Cortex of kidney (tissue), 1 donor: ENCODE results near the gene SKP1.

Experiments used
- DNase-seq: peaks from one replicate; lab custom pipeline; 2025; lab: John Stamatoyannopoulos, UW

The SKP1 gene

GRCh38 chr5:134130239-134130945, 46.4 kb downstream of the SKP1 start:
- no peak for DNase-seq

DNA sequence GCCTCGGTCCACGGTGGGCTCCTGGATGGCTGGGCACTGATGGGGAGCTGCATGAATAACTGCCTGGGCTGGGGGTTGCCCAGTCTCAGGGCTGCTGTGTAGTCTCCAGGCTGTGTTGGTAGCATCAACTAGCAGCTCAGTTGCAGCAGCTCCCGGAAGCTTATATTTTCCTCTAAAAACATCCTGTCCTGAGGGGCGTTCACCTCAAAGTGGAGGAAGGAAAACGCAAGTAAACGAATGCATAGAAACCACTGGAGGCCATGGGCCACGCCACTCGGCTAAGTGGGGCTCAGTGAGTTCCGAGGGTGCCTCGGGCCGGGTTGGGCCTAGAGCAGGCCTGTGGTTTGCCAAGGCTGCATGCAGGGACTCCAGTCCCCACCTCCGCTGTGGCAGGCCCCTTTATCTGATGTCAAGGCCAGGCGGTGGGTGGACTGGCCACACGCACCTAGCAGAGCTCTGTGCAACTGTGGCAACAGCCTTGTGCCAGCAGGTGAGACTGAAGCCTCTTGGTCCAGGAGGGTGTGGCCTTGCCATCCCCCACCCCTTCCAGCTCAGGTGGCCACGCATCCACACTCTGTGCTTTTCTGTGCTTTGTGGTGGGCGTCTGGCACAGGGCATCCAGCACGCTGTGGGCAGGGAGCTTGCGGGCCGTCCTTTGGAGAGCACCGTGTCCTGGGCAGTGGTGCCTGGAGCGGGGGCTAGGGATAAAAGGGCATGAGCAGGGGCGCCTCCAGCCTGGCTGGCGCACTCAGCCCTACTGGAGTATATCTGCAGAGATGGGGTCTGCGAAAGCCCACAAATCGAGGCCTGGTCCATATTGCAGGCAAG, 47.1 kb downstream of the SKP1 start:
- no peak for DNase-seq

DNA sequence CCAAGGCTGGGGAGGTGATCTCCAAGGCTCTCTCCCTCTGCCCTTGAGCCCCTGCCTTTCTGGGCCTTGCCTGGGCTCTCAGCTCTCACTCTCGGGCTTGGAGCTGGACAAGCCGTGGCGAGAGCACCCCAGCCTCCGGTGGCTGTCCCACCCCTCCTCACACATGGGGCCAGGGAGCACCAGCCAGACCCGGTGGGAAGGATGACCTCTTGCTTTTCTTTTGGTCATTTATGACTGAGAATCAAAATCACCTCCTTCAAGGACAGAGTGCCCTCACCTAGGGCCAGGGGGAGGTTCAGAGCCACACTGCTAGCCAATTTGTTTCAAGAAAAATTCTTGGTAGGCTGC, 48.1 kb downstream of the SKP1 start:
- no peak for DNase-seq

DNA sequence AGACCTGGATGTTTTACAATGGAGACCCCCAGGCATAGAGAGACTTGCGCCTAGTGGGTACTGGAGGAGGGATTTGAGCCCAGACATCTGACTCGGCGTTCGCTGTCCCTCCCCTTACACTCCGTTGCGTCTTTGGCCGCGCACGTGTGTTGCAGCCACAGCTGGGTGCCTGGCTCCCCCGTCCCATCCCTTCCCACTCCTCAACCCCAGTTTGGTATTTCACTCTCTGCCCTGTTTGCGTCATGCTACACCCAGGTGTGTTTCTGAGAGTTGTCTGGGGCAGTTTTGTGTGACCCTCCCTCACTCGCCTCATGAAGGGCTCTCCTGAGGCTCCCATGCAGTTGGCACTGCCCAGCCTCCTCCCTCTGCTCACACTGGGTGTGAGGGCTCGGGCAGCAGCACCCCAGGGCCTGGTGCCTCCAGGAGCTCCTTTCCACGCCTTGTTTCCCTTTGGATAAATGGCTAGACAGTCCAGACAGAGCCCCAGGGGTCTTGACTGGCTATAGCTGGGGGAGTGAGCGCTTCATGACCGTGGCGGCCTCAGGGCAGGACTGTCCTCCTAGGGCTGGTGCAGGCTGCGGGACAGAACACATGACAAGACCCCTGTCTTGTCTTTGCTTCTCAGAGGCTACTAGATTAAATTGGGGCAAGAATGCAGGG, 48.6 kb downstream of the SKP1 start:
- DNase-seq = no peak

DNA sequence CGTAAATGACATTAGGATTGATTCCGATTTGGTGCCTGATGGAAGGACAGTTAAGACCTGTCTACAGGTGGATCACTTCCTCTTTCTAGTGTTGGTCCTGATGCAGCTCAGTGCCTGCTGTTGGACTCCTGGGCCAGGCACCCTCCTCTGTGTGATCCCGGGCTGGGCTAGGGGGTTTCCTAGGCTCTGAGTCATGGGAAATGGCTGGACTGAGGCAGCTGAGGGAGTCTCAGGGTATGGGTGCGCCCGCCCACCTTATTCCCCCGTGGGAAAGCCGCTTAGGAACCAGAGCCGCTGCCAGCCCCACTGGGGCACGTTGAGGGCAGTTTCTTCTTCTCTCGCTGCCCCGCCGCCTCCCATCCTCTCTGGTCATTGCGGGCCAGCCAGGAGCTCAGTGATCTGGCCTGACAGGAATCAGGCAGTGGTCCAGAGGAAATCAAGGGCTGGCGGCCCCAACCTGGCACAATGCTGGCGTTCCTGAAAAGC, 49.3 kb downstream of the SKP1 start:
- no peak for DNase-seq

DNA sequence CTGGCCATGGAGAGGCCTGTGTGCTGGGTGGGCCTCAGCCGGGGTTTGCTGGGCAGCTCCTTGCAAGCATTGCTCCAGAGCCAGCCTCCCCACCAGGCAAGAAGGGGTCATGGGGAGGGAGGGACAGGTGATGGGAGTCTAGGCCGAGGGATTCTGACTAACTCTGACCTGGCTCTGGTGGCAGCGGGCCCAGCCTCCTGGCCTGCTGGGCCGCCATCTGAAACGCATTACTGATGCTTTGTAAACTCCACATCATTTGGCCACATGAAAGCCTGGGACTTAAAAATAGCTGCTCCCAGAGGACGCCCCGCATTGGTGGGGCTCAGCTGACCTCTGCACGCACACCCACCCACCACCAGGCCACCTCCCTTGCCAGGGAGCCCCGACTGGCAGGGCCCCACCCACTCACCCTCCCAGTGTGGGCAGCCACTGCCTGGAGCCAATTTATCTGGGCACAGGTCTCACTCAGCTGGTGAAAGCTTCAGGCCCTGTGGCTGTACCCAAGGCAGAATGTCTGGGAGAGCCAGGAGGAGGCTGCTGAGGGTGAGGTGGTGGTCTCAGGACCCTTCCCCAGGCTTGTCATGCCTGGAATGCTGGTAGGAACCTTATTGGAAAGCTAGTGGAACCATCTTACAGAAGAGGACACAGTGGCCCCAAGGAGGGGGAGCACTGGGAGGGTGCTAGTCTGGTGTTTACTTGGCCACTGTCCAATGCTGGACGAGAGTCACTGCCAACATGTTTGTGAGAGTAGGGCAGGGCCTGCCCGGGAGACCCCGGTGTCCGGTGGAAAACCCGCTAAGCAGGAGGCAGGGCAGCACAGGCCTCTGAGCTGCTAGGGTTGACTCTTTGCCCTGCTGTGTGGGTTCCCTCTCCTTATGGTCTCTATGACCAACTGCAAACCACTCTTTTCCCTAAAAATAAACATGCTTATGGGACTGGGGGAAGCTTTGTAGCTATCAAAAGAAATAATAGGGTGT, 51.4 kb downstream of the SKP1 start:
- no peak for DNase-seq

DNA sequence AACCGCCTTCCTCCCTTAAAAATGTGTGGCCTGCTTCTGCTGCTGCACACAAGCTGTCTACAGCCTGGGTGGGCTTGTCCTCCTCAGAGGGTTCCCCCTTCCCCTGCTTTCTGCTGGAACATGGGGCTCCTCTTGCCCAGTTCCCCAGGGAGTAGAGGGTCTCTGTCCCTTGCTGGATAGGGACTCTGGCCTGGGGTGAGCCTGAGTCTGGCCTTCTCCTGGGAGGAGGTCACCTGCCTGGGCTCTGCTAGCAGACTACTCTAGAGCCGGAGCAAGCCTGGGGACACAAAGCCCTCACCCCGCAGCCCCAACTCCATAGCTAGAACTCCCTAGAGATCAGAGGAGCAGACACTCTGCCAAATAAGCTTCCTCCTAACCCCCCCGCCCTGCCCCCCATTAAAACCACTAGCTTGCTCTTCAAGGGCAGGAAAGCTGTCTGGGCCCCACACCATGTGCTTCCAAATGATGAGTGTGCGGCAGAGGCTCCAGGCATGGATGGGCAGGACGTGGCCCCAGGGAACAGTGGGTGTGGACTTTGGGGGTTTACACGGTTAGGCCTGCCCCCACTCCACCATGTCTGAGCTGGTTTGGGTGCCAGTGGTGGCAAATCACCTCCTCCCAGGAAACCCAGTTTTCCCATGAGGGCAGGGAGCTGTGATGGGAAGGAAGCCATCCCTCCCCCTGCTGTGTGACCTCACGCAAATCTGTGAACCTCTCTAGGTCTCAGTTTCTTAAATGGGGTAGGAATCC, 52.3 kb downstream of the SKP1 start:
- DNase-seq = no peak

DNA sequence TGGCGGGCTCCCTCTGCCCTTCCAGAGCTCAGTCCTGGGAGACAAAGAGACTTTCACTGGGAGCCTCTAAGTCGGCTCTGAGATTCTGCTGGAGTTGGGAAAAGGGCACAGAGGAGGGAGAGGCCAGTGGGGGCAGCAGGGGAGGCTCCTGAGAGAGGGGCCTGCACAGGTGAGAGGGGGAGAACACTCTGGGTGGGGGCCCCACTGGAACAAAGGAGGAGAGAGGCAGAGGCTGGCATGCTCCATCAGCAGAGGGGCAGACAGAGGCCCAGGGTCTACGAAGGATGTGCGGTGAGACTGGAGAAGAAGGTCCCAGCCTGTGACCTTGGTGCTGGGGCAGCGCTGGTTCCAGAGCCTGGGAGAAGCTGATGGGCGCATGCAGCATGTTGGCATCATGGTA, 53.4 kb downstream of the SKP1 start:
- DNase-seq = no peak

- DNase-seq = no peak
These were observed 54.2 kb downstream of the SKP1 start for GRCh38 chr5:134122530-134122929.

DNA sequence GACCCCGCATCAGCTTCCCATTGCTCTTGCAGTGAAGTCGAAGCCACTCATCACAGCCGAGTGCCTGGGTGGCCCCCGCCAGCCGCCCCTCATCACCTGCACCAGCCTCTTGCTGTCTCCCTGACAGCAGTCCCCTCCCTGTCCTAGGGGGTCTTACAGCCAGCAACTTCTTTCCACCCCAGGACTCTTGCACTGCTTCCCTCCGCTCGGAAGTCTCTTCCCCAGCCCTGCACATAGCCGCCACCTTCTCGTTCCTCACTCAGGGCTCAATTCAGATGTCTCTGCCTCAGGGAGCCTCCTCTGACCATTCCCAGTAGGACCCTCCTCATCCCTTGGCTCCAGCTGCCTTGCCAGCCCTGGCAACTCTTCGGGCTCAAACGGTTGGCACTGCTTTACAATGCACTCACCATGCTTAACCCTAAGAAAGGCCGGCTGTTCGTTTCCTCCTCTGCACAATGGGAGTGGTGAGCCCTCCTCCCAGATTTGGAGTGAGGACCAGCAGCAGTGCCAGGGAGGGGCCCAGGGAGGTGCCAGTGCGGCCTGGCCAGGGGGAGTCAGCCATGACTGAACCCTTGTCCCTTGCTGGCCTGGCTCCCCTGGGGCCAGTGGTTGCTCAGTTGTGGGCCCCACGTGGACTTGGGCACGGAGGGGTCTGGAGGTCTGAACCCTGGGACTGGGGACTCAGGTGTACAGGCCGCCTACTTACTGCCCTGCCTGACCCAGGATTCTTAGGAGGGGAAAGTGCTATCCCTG, 56.2 kb downstream of the SKP1 start:
- DNase-seq = no peak

DNA sequence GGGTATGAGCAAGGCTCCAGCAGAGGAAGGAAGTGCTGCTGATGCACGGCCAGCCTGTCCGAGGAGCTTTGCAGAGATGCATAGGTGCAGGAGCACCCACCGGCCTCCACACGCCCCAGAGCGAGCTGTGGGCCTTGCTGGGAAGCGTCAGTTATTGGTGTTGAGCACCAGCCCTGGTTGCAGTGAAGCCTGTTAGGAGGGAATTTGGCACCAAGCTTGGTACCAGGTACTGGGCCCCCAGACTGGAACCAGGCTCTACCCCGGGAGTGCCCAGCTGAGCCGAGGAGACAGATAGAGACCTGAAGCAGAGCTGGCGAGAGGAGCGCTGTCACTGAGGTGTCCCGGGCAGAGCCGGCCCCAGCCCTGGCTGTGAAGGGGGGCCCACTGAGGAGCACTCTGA, 57.0 kb downstream of the SKP1 start:
- DNase-seq = no peak

DNA sequence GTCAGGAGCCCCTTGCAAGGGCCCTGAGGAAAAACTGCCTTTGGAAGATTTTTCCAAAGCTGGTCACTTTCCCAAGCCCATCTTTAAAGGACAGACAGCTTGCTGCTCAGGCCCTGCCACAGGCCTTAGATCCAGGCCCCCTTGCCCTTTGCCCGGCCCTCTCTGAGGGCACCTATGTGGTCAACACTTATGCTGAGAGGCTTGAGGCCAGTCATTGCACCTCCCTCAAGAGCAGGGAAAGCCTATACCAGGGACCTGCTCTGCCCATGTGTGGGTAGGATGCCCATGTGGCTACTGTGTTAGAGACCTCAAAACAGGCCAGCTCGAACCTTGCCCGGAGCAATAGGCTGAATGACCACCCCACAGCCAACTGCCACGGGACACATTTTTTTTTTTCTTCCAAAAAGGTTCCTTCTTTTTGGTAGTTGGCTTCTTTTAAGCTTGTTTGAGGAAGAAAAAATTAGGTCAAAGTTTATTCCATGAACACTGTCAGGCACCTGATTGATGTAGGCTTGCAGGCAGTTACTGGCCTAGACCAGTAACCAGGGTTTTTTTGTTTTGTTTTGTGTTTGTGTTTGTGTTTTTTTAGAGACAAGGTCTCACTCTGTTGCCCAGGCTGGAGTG, 58.4 kb downstream of the SKP1 start:
- no peak for DNase-seq

DNA sequence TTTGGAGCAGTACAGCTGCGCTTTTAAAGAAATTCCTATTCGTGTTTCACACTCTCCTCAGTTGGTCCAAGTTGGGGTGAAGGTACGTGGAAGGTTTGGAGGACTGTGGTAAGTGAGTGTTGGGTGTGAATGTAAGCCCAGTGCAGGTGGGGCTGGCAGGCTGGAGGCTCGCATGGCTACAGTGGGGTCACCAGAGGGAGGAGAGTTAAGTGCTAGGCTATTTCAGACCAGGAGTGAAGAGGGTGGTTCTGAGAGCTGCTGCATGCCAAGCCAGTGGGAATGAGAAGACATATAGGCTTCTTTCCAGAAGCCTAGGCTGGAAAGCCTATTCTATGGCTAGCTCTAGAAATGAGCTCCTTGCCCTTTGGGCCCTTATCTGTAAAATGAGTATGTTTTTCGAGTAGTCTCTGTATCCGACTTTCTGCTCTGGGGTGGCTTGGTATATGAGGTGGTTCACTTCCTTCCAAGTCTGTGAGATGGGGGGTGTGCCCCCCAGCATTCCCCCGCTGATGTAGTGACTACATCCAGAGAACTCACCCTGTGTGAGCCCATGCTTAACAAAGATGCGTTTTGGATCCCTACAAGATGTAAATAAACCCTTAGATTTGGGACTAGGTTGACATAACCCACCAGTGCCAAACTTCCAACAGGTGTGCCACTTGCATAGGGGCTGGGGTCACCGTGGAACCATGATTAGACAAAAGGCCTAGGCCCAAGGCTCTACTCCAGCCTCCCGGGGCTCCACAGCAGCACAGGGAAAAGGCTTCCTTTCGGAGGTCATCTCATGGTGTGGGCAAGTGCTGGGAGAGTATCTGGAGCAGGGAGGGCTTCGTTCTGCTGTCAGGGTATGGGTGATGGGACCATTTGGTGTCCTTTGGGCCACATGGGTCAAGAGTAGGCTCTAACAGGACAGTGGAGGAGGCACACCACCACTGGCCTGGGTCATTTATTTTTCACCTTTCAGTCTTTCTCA, 59.7 kb downstream of the SKP1 start:
- no peak for DNase-seq

GRCh38 chr5:134116286-134116685, 60.5 kb downstream of the SKP1 start:
- DNase-seq = no peak

- no peak for DNase-seq
These were observed 61.0 kb downstream of the SKP1 start for GRCh38 chr5:134115806-134116175.

DNA sequence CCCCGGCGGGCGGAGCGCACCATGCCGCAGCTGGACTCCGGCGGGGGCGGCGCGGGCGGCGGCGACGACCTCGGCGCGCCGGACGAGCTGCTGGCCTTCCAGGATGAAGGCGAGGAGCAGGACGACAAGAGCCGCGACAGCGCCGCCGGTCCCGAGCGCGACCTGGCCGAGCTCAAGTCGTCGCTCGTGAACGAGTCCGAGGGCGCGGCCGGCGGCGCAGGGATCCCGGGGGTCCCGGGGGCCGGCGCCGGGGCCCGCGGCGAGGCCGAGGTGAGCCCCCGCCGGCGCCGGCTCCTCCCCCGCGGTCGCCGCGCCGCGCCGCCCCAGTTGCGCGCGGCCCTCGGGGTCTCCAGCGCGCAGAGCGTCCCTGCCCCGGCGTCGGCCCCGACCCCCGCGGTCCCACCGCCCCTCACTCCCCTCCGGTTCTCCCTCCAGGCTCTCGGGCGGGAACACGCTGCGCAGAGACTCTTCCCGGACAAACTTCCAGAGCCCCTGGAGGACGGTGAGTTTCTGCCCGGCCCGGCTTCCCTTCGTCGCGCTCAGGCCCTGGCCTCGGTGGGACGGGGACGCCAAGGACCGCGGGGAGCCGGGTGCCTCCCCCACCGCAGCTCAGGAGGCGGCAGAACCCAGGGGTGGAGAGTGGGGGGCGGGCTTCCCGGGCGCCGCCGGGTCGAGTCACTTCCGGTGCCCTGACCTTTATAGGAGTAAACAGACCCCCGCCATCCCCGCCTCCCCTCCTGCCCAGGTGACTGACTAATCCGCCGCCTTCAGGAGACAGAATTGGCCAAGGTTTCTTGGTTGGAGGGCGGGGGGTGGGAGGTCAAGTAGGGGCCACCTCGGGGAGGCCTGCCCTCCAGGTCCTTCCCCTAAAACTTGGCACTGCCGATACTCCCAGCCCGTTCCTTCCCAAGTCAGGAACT, 61.6 kb downstream of the SKP1 start:
- DNase-seq = no peak
